T-helper 1 cell treated with Interleukin-12 subunit alpha and Interleukin-12 subunit beta and Interleukin-4 antibody, amounts not matched to agents 30 μg/mL and 1 μg/mL, for 36 hours (primary cell): ENCODE measurements around the gene FOXJ1.

Source experiments
- H3K27ac Mint-ChIP-seq: one replicate; pipeline ENCODE4 v1.8.0; 2021; ENCODE audit warnings: mild to moderate bottlenecking, mixed read lengths
- H3K27me3 Mint-ChIP-seq: one replicate; pipeline ENCODE4 v1.8.0; 2021; ENCODE audit warnings: low read depth, mixed read lengths
- H3K36me3 Mint-ChIP-seq: one replicate; pipeline ENCODE4 v1.8.0; 2021; ENCODE audit warnings: low read depth, mixed read lengths
- H3K4me1 Mint-ChIP-seq: one replicate; pipeline ENCODE4 v1.8.0; 2021; ENCODE audit warnings: low read depth, mixed read lengths
- H3K4me3 Mint-ChIP-seq: one replicate; pipeline ENCODE4 v1.8.0; 2021; ENCODE audit warnings: mild to moderate bottlenecking, moderate library complexity, mixed read lengths
- H3K9me3 Mint-ChIP-seq: one replicate; pipeline ENCODE4 v1.8.0; 2021; ENCODE audit warnings: mixed read lengths

Gene FOXJ1

DNA sequence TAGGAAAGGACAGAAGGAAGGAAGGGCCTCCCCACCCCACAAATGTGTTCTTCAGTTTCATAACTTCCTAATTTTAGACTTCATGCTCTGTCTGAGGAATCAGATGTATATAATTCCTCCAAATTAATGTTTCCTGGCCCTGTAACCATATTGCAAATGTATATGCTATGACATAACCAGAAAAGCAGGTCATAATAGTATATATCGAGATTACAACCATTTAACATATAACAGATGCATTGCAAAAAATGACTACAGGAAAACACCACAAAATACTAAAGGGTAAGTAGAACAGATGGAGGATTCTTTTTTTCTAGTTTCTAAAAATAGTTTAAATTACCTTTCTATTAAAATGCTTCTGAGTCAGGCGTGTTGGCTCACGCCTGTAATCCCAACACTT, 34.3 kb downstream of the FOXJ1 start:
- Mint-ChIP-seq H3K4me3 (no peak overlapping the region), H3K27me3 (peaks cover under 1% of the 10 kb centered on the region), H3K27ac (no peak overlapping the region), H3K36me3 (peaks cover 7% of the 10 kb centered on the region), H3K4me1 (peaks cover 10% of the 10 kb centered on the region), H3K9me3 (no peaks in the 10 kb centered on the region)

DNA sequence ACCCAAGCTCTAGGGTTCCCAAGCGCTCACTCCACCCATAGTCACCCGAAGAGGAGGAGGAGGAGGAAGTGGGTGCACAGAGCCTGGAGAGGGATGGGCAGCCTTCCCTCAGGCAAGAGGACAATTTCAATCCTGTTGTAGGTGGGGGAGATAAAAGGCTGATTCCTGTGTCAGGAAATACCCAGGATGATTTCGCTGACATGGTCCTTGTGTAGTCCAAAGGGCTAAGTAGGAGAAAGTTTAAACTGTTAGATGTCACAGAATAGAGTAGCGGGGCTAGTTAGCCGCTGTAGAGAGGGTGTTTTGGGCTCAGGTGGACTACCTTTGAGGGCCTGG, 36.2 kb downstream of the FOXJ1 start:
- Mint-ChIP-seq H3K4me3 (no peak overlapping the region), H3K27ac (peak overlapping the region; percentile 59), H3K9me3 (no peaks in the 10 kb centered on the region), H3K36me3 (peaks cover 15% of the 10 kb centered on the region), H3K4me1 (peaks cover 17% of the 10 kb centered on the region), H3K27me3 (no peaks in the 10 kb centered on the region)

DNA sequence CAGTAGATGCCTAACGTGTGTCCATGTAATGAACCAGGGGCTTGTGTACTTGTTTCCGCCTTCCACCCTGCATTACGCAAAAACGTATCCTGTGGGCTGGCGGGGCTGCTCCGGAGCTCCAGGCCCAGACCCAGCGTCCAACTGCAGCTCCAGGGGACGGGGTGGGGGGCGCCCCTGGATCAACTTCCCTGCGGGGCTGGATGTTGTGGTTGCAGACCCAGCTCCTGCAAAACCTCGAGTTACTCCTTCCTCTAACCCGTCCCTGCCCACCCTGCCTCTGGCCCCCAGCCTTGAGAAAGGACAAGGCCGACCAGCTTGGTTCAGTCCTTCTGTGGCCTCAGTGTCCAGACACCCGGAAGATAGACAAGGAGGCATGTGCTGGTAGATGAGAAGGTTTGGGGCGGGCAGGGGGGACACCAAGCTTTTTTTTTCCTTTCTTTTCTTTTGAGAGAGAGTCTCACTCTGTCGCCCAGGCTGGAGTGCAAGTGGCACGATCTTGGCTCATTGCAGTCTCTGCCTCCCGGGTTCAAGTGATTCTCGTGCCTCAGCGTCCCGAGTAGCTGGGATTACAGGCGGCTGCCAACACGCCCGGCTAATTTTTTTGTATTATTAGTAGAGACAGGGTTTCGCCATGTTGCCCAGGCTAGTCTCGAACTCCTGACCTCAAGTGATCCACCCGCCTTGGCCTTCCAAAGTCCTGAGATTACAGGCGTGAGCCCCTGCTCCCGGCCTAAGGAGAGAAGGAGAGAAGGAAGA, 36.7 kb downstream of the FOXJ1 start:
- H3K36me3 Mint-ChIP-seq = peaks cover 21% of the 10 kb centered on the region
- peak overlapping the region; percentile 89 for H3K4me3 Mint-ChIP-seq
- H3K4me1 Mint-ChIP-seq = peaks cover 21% of the 10 kb centered on the region
- peak overlapping the region; percentile 59 for H3K27ac Mint-ChIP-seq
- H3K27me3 Mint-ChIP-seq = no peaks in the 10 kb centered on the region
- no peaks in the 10 kb centered on the region for H3K9me3 Mint-ChIP-seq

DNA sequence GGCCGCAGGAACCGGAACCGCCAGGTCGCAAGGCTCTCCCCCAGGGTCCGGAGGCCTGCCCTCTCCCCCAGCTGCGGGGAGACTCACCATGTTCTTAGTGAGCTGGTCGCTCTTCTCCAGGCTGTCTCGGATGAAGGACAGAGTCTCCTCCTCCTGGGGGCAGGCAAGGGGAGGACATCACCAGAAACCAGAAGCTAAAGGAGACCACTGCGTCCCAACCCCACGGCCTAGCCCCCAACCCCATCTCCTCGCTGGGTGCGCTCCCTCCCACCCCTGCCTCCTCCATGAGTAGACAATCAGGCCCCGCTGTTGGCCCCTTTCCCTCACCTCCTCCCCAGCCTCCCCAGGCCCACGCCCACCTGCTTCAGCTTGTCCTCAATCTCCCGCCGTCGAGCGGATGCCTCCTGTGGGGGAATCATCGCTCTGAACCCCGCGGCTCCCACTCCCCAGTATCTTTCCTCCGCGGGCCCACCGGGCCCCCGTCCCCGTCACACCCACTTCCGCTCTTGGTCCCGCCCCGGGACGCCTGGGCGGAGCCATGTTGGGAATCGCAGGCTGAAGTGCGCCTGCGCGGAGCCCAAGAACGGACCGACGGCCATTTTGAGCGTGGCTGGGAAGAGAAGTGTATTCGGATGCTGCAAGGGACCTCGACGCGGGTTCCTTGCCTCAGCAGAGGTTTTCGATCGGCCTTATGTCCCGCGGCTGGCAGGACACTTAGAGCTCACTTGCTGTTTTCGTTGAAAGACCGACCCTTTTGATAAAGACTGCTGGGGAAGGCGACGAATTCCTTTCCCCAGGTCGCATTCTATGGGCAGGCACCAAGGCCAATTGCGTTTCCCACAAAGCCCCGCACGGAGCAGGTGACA, 37.5 kb downstream of the FOXJ1 start, which contains the start of gene EXOC7:
TSS of gene EXOC7 (minus strand) at position 514 of the 866 bp plus-strand sequence. CDS start at position 419, 95 bp downstream.
- peaks cover 26% of the 10 kb centered on the region for H3K36me3 Mint-ChIP-seq
- peaks cover 21% of the 10 kb centered on the region for H3K4me1 Mint-ChIP-seq
- no peaks in the 10 kb centered on the region for H3K27me3 Mint-ChIP-seq
- H3K27ac Mint-ChIP-seq = peak within 1 kb of the TSS; percentile 87
- H3K4me3 Mint-ChIP-seq = peak within 1 kb of the TSS; percentile 89
- no peaks in the 10 kb centered on the region for H3K9me3 Mint-ChIP-seq

DNA sequence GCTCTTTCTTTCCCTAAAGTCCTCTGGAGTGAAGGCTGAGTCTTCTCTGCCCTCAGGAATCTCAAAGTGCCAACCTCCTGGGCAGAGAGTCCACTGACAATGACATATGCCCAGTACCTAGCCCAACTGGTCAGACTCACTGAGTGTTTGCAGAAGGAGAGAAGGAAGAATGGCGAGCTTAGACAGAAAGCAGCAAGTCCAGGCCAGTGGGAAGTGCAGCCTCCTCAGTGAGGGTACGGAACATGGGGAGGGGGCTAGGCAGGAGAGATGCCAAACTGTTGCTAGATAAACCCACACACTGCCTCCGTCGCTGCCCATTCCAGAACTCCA, 38.1 kb downstream of the FOXJ1 start:
- Mint-ChIP-seq H3K4me1 (peaks cover 21% of the 10 kb centered on the region), H3K9me3 (no peaks in the 10 kb centered on the region), H3K4me3 (peak overlapping the region; percentile 89), H3K27me3 (no peaks in the 10 kb centered on the region), H3K36me3 (peaks cover 28% of the 10 kb centered on the region), H3K27ac (peak overlapping the region; percentile 87)

DNA sequence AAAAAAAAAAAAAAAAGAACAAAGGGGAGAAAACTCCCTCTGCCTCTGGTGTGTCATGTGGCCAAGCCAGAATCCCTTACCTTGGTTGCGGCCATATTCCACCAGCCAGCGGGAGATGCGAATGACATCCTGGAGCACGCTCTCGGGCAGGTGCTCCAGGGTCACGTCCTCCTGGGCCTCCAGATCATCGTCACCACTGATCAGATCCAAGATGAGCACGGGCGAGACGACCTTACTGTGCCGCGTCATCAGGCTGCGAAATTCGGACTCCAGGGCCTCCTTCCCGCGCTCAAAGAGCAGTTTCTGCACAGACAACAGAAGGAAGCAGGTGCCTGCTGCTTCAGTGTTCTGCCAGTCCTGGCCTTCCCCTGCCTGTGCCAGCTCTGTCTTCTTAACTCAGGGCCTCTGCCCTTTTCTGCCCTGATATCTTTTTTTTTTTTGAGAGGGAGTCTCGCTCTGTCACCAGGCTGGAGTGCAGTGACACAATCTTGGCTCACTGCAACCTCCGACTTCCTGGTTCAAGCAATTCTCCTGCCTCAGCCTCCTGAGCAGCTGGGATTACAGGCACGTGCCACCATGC, 43.2 kb downstream of the FOXJ1 start:
- no peak overlapping the region for H3K4me3 Mint-ChIP-seq
- H3K9me3 Mint-ChIP-seq = no peaks in the 10 kb centered on the region
- peaks cover 38% of the 10 kb centered on the region for H3K36me3 Mint-ChIP-seq
- peaks cover 16% of the 10 kb centered on the region for H3K4me1 Mint-ChIP-seq
- no peak overlapping the region for H3K27ac Mint-ChIP-seq
- no peaks in the 10 kb centered on the region for H3K27me3 Mint-ChIP-seq

DNA sequence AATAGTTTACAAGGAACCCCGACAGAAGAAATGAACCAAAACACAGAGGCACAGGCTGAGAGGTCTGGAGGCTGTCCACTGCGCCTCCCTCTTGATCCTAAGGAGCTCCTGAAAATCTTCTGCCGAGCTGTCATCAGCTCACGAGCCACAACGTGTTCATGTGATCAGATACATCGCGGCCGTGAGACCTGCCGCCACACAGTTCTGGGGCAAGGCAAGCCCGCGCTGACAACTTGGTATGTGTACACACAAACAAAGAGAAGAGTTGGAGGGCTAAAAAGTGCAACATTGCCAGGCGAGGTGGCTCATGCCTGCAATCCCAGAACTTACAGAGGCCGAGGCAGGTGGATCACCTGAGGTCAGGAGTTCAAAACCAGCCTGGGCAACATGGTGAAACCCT, 45.1 kb downstream of the FOXJ1 start:
- H3K27ac Mint-ChIP-seq = no peak overlapping the region
- H3K4me1 Mint-ChIP-seq = peaks cover 8% of the 10 kb centered on the region
- peaks cover 33% of the 10 kb centered on the region for H3K36me3 Mint-ChIP-seq
- H3K9me3 Mint-ChIP-seq = no peaks in the 10 kb centered on the region
- no peaks in the 10 kb centered on the region for H3K27me3 Mint-ChIP-seq
- no peak overlapping the region for H3K4me3 Mint-ChIP-seq

DNA sequence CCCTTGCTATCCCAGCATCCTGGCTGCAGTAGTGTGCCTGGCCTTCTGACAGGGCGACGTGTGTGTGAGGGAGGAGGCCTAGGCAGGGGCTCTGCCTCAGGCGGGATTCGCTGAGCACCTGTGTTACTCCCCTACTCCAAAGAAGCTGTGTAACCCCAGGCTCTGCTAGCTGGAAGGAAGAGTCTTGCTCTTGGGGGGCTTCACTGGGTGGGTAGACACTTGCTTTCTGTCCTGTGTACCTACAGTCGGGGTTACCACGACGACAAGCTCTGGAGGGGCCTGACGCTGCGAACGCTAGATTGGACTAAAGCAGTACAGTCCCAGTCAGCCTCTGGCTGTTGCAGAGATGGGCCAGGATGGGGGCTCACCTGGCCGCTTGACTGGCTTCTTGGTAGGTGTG, 47.0 kb downstream of the FOXJ1 start:
- no peaks in the 10 kb centered on the region for H3K27me3 Mint-ChIP-seq
- no peak overlapping the region for H3K27ac Mint-ChIP-seq
- peaks cover 27% of the 10 kb centered on the region for H3K36me3 Mint-ChIP-seq
- H3K4me1 Mint-ChIP-seq = peaks cover 3% of the 10 kb centered on the region
- H3K4me3 Mint-ChIP-seq = no peak overlapping the region
- no peaks in the 10 kb centered on the region for H3K9me3 Mint-ChIP-seq

DNA sequence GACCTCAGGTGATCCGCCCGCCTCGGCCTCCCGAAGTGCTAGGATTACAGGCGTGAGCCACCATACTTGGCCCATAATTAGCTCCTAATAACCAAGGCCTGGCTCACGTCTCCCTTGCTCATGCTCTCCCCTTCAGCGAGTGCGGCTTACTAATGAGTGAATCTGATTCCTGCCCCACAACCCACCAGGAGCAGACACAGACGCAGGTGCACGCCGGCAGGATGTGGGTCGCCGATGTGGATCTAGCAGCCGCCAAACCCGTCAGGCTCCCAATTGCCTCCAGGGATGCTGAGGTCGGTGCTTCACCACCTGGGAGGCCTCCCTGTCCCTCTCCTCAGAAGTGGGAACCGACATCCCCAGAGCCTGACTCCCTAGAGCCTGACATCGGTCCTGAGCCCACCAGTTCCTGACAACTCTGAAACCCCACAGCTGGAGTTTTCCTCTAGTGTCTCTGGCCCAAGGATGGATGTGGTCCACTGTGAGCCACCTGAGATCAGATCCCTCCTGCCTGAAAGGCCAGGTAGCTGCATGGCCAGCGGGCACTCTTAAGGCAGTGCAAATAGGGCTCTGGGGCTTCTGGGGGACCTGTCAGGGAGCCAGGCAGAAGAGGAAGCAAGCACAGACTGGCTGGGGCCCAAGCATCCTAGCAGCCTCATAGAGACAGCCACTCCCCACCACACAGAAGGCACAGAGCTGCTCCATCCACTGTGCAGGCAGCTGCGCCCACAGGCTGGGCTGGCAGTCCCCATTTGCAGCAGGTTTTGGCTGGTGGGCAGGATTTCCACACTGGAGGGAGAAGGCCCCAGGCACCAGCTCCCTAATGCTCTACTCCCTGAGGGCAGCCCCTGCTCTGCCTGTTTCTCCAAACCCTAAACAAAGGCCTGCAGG, 48.3 kb downstream of the FOXJ1 start:
- H3K27me3 Mint-ChIP-seq = no peaks in the 10 kb centered on the region
- peaks cover 20% of the 10 kb centered on the region for H3K36me3 Mint-ChIP-seq
- H3K9me3 Mint-ChIP-seq = no peaks in the 10 kb centered on the region
- no peak overlapping the region for H3K27ac Mint-ChIP-seq
- H3K4me1 Mint-ChIP-seq = peaks cover 3% of the 10 kb centered on the region
- no peak overlapping the region for H3K4me3 Mint-ChIP-seq

DNA sequence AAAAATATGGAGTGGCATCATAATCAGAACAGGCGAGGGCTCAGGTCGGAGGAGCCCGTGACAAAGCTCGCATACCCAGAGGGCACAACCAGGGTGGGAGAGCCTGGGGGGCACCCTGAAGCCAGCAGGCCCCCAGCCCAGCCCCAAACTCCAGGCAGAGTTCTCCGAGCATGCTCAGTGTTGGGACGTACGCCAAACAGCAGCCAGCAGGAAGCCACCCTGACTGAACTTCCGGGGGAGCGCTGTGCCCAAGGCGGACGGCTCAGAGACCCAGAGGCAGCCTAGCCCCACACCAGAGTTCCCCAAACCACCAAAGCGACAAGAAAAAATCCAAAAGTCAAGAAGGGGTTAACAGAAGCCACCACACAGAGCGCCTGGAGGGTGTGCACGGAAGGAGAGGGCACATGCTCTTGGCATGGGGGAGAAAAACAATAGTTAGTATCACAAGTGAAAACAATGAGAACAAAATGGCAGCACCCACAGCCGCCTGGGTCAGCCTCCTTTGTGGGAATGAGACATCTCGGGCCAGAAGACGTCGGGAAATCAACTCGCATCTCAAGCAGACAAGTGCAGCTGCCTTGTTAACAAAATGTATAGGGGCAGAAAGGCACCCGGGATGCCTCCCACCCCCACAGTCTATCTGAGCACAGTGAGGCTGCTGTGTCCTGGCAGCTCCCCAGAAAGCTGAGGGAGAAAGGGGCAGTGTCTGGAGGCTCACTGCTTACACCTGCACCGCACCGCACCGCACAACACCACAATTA, 49.3 kb downstream of the FOXJ1 start:
- Mint-ChIP-seq H3K27ac (peak overlapping the region; percentile 86), H3K4me1 (peaks cover 3% of the 10 kb centered on the region), H3K4me3 (peak overlapping the region; percentile 26), H3K36me3 (peaks cover 17% of the 10 kb centered on the region), H3K9me3 (no peaks in the 10 kb centered on the region), H3K27me3 (no peaks in the 10 kb centered on the region)

DNA sequence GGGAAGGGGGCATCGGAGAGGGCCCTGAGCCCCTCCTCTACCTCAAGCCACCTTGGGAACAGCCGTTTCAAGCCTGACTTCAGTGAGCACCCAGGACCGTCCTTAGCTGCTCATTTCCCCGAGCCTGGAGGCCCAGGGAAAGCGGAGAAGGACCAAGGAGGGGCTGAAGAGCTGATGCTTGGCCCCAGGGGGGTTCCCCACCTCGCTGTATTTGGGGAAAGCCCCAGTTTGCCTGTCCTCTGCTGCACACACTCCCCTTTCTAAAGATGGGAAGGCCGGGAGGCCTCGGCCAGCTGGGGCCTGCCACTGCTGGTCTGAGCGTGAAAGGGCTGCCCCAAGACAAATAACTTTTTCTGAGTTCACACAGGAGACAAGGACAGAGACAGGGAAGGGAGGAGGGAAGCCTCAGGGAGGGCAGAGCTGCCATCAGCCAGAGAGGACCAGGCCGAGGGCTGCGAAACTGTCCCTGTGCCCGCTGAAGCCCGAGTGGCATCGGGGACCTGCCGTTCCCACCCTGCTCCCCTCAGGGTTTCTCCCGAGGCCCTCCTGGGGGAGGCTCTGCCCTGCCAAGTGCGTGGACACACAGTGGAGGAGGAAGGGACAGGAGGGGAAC, 50.4 kb downstream of the FOXJ1 start:
- no peaks in the 10 kb centered on the region for H3K27me3 Mint-ChIP-seq
- H3K27ac Mint-ChIP-seq = no peak overlapping the region
- H3K9me3 Mint-ChIP-seq = no peaks in the 10 kb centered on the region
- H3K36me3 Mint-ChIP-seq = peaks cover 20% of the 10 kb centered on the region
- peaks cover 3% of the 10 kb centered on the region for H3K4me1 Mint-ChIP-seq
- H3K4me3 Mint-ChIP-seq = no peak overlapping the region

DNA sequence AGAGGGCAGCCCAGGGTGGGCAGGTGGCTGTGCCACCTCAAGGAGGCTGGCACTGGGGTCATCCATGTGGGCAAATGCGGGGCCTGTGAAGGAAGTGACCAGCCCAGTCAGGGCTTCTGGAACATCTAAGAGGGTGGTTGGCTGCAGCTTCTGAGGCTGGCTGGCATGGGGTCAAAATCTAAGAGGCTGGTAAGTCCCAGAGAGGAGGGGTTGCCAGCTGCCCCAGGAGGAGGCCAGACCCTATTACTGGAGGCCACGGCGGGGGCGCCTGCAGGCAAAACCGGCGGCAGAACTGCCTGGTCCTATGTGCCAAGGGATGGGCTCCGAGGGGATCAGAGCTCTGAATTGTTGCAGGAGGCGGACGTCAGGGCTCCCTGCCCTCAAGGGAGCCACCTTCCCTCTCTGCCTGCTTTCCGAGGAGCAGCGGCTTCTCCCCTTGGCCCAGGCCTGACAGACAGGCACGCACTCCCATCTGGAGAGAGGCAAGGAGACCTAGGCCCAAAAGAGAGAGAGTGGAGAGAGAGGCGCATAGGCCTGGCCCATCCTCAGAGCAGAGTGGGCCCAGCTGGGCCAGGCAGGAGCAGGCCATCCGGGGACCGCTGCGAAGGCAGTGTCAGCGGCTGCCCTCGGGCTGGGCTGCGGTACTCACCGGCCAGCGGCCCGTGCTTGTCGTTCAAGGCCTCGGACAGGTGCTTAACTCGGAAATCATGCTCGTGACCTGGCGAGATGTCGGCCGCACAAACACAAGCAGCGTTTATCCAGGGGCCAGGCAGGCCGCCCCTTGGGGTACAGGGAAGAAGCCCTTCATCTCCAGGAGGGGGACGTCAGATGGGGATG, 51.1 kb downstream of the FOXJ1 start:
- Mint-ChIP-seq H3K36me3 (peaks cover 20% of the 10 kb centered on the region), H3K9me3 (no peaks in the 10 kb centered on the region), H3K4me3 (no peak overlapping the region), H3K27ac (no peak overlapping the region), H3K4me1 (peaks cover 3% of the 10 kb centered on the region), H3K27me3 (no peaks in the 10 kb centered on the region)
